HUES6 (cell line): ENCODE measurements around the gene TXK.
"Not testable (repeated sequence)": the region's sequence is repeated elsewhere in the genome, so short reads cannot be mapped to it uniquely, and the experiment has no call there.

ENCODE experiments used
- H3K27ac ChIP-seq: 2 replicates; pipeline ENCODE4 v1.7.0; 2013; ENCODE audit warnings: low read depth, mild to moderate bottlenecking, low read length, inconsistent platforms
- H3K27me3 ChIP-seq: 2 replicates; pipeline ENCODE4 v1.6.1; 2013; ENCODE audit warnings: low read length; ENCODE audit not compliant: control insufficient read depth, insufficient read depth
- H3K36me3 ChIP-seq: 2 replicates; pipeline ENCODE4 v1.6.1; 2013; ENCODE audit warnings: low read length; ENCODE audit not compliant: control insufficient read depth, insufficient read depth
- H3K4me1 ChIP-seq: 2 replicates; pipeline ENCODE4 v1.6.1; 2013; ENCODE audit warnings: low read length; ENCODE audit not compliant: control insufficient read depth, insufficient read depth
- H3K4me3 ChIP-seq: 2 replicates; pipeline ENCODE4 v1.5.1; 2013; ENCODE audit warnings: low read depth, low read length
- H3K9ac ChIP-seq: one replicate; pipeline ENCODE4 v1.6.1; 2013; ENCODE audit warnings: mild to moderate bottlenecking, low read length
- H3K9me3 ChIP-seq: 2 replicates; pipeline ENCODE4 v1.6.1; 2013; ENCODE audit warnings: low read depth, low read length; ENCODE audit not compliant: control insufficient read depth, insufficient read depth

The TXK gene

DNA sequence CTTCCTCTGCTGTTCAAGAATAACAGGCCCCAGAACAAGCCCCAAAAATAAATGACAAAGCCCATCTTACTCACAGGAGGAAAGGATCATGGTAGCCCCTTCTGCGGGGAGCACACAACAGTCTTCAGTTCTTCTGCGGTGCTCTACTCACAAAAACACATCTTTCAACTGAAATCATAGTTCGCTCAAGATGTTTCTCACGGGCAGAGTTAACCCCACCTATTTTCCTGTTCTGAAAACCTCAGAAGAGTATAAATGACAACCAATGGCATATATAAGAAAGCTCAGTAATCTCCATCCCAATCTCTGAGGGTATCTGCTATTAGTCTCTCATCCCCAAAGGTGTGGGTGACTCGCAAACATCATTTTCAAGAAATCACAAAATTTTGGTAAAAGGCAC, at the start of gene TXK:
Gene TXK, minus strand, starts transcription at position 170 of the 400 bp plus-strand sequence. Its CDS starts 80 bp downstream, at position 90.
- Histone ChIP-seq H3K4me3 (no peak within 1 kb of the TSS), H3K9me3 (no peaks in the 10 kb centered on the region), H3K4me1 (no peaks in the 10 kb centered on the region), H3K9ac (no peak within 1 kb of the TSS), H3K27me3 (no peaks in the 10 kb centered on the region), H3K36me3 (no peaks in the 10 kb centered on the region), H3K27ac (no peak within 1 kb of the TSS)

DNA sequence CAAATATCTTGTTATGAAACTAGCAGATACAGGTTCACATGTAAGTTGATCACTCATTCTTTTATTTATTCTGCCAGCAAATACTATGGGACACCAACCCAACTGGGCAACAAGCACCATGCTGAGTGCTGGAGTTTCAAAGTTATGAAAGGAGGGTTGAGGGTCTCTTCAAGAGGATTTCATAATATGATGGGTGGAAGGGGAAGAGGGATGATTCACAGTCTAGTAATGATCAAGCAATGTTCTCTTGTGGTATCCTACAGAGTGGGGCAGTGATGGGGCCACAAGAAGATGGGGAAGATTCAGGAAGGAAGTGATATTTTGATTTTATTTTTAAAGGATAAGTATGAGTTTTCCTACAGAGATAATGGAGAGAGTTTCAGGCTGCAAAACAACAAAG, 46.2 kb upstream of the TXK start:
- H3K9ac ChIP-seq: no peak overlapping the region

DNA sequence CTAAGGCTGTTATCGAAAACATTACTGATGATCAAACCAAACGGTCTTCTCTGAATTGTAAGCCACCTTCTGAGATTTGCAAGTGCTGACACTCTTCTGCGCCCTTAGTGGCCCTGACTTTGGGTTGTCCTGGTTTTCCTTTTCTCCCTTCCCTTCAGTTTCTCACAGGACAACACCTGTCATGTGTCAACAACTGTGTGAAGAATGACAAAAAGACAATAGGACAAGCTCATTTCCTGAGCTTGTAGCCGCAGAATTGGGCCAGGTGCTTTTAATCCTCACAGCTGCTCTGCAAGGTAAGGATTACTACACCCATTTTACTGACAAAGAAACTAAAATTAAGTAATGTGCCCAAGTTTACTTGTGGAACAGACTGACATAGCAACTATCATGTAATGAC, 44.9 kb upstream of the TXK start:
- H3K27me3 ChIP-seq: no peaks in the 10 kb centered on the region
- no peak overlapping the region for H3K4me3 ChIP-seq
- H3K9me3 ChIP-seq: peaks cover 14% of the 10 kb centered on the region
- no peak overlapping the region for H3K27ac ChIP-seq
- H3K36me3 ChIP-seq: no peaks in the 10 kb centered on the region
- H3K4me1 ChIP-seq: peaks cover 14% of the 10 kb centered on the region
- H3K9ac ChIP-seq: no peak overlapping the region

More for the DNA sequence above, 46.2 kb upstream of the TXK start:
- H3K36me3 ChIP-seq: no peaks in the 10 kb centered on the region
- peaks cover 17% of the 10 kb centered on the region for H3K9me3 ChIP-seq
- H3K4me3 ChIP-seq: no peak overlapping the region
- H3K4me1 ChIP-seq: peaks cover 6% of the 10 kb centered on the region
- H3K27ac ChIP-seq: no peak overlapping the region
- H3K27me3 ChIP-seq: no peaks in the 10 kb centered on the region

- no peak overlapping the region for H3K27ac ChIP-seq
- H3K9me3 ChIP-seq: peaks cover 14% of the 10 kb centered on the region
- H3K4me1 ChIP-seq: peaks cover 24% of the 10 kb centered on the region
- H3K36me3 ChIP-seq: no peaks in the 10 kb centered on the region
- H3K9ac ChIP-seq: no peak overlapping the region
- H3K27me3 ChIP-seq: no peaks in the 10 kb centered on the region
- H3K4me3 ChIP-seq: no peak overlapping the region
These were observed 41.8 kb upstream of the TXK start for GRCh38 chr4:48175806-48176205.

DNA sequence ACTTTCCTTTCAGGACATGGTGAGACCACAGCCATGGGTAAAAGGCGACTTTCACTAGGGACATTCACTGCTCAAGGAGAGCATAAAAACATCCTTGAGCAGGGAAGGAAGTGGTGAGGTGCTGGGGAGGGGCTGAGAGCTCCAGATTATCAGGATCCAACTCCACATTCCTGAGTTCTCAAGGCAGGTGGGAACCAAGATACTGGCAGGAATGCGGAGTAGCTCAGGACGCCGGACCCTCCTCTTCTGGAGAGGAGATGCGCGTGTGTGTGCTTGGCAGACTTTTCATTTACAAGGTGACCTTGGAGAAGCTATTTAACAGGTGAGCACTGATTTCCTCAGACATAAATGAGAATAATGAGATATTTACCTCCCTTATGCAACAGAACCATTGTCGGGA, 41.3 kb upstream of the TXK start:
- H3K36me3 ChIP-seq: no peaks in the 10 kb centered on the region
- H3K4me3 ChIP-seq: no peak overlapping the region
- H3K4me1 ChIP-seq: peaks cover 24% of the 10 kb centered on the region
- H3K9ac ChIP-seq: no peak overlapping the region
- no peak overlapping the region for H3K27ac ChIP-seq
- H3K27me3 ChIP-seq: no peaks in the 10 kb centered on the region
- H3K9me3 ChIP-seq: peaks cover 14% of the 10 kb centered on the region

- H3K27me3 ChIP-seq: no peaks in the 10 kb centered on the region
- H3K9me3 ChIP-seq: peaks cover 11% of the 10 kb centered on the region
- H3K27ac ChIP-seq: peak overlapping the region; percentile 76
- peaks cover 24% of the 10 kb centered on the region for H3K4me1 ChIP-seq
- H3K4me3 ChIP-seq: no peak overlapping the region
- no peaks in the 10 kb centered on the region for H3K36me3 ChIP-seq
- peak overlapping the region; percentile 70 for H3K9ac ChIP-seq
These were observed 39.3 kb upstream of the TXK start for GRCh38 chr4:48173056-48173991.

GRCh38 chr4:48172651-48173050, 38.6 kb upstream of the TXK start:
- no peak overlapping the region for H3K4me3 ChIP-seq
- no peak overlapping the region for H3K27ac ChIP-seq
- no peaks in the 10 kb centered on the region for H3K36me3 ChIP-seq
- peaks cover 24% of the 10 kb centered on the region for H3K4me1 ChIP-seq
- H3K9me3 ChIP-seq: peaks cover 4% of the 10 kb centered on the region
- H3K27me3 ChIP-seq: no peaks in the 10 kb centered on the region
- no peak overlapping the region for H3K9ac ChIP-seq

- Histone ChIP-seq H3K9me3 (no peaks in the 10 kb centered on the region), H3K9ac (no peak overlapping the region), H3K27ac (no peak overlapping the region), H3K4me3 (no peak overlapping the region), H3K36me3 (no peaks in the 10 kb centered on the region), H3K27me3 (no peaks in the 10 kb centered on the region), H3K4me1 (peaks cover 12% of the 10 kb centered on the region)
These were observed 35.6 kb upstream of the TXK start for GRCh38 chr4:48169636-48170035.

DNA sequence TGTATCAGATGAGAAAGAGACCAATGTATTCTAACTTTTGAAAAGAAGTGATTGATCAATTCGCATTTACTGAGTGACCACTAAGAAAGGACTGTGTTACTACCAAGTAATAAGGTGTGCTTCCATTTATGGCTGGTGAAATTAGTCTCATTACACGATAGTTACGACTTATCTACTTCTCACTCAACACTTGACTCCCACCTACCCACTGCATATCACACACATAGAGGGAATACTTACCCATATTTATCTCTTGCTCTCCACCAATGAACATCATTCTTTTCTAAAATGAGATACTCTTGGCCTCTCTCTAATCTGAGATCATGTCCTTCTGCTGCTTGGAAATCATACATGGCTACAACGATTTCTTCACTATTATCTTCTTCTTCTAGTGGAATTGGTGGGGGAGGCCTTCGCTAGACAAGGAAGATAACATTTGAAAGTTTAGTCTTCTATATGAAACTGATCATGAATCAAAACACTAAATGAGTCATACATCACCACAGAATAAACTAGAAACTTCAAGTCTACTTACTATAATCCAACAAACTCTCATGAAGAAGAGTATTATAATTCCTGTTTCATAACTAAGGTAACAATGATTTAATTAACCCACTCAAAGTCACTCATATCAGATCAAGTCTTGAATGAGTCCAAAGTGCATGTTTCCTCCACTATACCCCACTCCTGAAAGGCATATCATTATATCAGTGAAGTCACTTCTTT, 33.7 kb upstream of the TXK start:
- Histone ChIP-seq H3K36me3 (no peaks in the 10 kb centered on the region), H3K27me3 (no peaks in the 10 kb centered on the region), H3K4me3 (no peak overlapping the region), H3K4me1 (no peaks in the 10 kb centered on the region), H3K9ac (no peak overlapping the region), H3K9me3 (no peaks in the 10 kb centered on the region), H3K27ac (no peak overlapping the region)

DNA sequence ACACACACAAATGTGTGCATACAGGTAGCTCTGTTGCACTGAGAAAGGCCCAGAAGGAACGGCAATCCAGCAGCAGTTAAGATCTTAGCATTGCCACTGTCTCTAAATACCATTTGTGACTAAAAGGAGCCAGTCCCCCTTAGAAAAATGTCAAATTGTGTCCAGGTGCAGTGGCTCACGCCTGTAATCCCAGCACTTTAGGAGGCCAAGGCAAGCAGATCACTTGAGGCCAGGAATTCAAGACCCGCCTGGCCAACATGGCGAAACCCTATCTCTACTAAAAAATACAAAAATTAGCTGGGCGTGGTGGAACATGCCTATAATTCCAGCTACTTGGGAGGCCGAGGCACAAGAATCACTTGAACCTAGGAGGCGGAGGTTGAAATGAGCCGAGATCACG, 30.5 kb upstream of the TXK start:
- not testable (repeated sequence) for H3K27me3 ChIP-seq, H3K4me3 ChIP-seq, H3K9ac ChIP-seq, H3K27ac ChIP-seq, H3K4me1 ChIP-seq, H3K9me3 ChIP-seq, H3K36me3 ChIP-seq

DNA sequence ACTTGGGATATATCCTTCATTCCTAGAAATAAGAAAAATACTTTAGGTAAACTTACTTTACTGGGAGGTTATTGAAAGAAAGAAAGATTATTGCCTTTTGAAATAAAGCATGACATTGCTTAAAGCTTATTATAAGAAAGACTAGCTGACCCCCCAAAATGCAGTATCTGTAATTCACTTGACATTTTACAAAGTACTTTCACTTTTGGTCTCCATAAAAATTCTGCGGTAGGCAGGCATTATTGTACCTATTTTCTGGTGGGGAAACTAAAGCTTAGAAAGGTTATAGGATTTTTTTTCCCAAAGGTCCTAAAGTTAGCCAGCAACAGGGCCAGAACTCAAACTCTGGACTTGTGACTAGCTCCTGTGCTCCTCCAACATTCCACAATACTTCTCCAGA, 29.7 kb upstream of the TXK start:
- H3K36me3 ChIP-seq: no peaks in the 10 kb centered on the region
- no peaks in the 10 kb centered on the region for H3K27me3 ChIP-seq
- H3K9me3 ChIP-seq: no peaks in the 10 kb centered on the region
- no peak overlapping the region for H3K4me3 ChIP-seq
- no peak overlapping the region for H3K27ac ChIP-seq
- H3K9ac ChIP-seq: no peak overlapping the region
- H3K4me1 ChIP-seq: no peaks in the 10 kb centered on the region
